GM19467 (cell line): ENCODE results near the gene PRKD1.
A peak's percentile ranks its signal among the peaks of the same experiment; 100 is the strongest.
"Not testable (repeated sequence)": the region's sequence is repeated elsewhere in the genome, so short reads cannot be mapped to it uniquely, and the experiment has no call there.

Experiments
- ATAC-seq: cut with Tn5 transposase; IDR thresholded peaks from one replicate; pipeline ENCODE4 v1.9.1; 2021; ENCODE audit warnings: mild to moderate bottlenecking, moderate library complexity; ENCODE audit not compliant: unreplicated experiment

The PRKD1 gene

DNA sequence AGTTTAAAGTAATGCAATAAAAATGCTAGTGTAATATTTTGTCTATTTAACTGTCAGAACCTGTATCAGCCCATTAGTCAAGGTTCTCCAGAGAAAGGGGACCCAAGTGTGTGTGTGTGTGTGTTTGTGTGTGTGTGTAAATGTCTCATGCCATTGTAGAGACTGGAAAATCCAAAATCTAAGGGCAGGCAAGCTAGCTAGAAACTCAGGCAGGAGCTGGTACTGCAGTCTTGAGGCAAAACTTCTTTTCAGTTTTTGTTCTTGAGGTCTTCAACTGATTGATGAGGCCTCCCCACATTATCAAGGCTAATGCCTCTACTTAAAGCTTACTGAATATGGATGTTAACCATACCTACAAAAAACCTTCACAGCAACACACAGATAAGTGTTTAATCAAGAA lies 126.7 kb downstream of the PRKD1 start:
- no peak for ATAC-seq

DNA sequence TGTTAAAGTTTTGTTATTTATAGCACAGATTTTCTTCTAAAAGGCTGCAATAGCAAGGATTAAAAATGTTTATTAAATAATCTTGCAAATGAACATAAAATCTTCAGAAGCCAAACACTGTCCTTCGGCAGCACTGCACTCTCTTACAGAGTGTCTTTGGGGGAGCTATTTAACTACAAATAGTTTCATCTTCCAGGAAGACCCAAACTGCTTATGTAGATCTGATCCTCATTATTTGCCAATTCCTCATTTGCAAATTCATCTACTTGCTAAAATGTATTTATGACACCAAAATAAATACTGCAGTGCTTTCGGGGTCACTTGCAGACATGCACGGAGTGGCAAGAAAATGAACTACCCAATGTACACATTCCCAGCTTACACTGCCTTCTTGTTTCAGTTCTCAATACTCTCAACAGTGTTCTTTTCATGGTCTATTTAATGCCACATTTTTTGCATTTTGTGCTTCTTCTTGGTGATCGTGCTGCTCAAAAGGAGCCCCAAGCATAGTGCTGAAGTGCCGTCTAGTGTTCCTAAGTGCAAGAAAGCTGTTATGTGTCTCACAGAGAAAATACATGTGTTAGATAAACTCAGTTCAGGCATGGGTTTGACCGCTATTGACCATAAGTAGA lies 128.1 kb downstream of the PRKD1 start:
- no peak for ATAC-seq

DNA sequence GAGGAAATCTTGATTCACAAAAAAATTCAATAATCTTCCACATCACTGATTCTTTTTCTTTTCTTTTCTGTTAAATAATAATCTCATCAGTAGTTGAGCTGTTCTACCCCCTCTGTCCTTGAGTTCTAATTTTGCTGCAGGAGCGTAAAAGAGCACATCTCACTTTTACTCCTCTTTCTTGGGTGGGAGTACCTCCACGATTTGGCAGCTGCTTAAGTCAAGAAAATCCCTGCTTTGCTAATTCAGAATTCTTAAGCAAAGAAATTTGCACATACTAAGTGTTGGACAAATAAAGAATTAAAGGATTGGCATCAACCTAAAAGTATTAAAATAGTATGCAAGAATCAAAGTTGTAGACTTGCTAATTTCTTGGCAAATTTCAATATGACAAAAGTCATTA lies 128.8 kb downstream of the PRKD1 start:
- no peak for ATAC-seq

DNA sequence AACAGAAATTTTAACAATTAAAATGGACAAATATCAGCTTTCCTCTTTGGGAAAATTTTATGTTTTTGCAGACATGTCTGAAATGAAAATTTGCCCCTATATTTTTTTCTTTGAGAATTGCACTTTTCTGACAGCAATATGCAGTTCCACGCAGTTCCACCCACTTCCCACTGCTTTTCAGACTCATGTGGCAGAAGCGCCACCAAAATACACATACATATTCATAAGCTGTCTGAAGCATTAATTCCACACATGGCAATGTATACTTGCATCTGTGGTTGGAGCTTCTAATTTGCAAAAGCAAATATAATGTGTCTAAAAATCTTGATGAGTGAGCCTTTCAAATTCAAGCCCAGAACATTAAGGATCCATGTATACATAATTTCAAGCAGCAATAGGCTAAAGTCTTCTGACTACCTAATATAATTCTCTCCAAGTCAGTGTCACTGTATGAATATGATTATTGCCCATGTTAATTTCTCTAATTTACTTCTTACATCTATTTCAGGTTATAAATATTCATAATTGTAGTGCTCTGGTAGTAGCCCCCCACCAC lies 129.5 kb downstream of the PRKD1 start:
- no peak for ATAC-seq

DNA sequence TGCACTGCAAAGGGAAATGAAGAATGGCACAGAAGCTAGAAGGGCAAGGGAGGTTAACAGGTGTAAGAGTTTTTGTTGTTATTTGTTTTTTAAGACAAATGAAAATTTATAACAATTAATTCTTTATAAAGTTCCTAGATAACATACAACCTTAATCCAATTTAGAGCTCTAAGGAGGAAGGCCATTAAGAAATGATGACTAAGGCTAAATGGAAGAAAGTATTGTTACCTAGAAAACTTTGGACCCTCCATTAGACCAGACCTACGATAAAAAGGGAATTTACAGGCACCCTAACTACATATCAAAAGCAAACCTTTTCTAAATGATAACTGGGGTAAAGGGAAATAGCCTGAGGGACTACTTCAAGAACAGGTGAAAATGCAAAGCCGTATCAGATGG lies 130.8 kb downstream of the PRKD1 start:
- ATAC-seq: no peak

DNA sequence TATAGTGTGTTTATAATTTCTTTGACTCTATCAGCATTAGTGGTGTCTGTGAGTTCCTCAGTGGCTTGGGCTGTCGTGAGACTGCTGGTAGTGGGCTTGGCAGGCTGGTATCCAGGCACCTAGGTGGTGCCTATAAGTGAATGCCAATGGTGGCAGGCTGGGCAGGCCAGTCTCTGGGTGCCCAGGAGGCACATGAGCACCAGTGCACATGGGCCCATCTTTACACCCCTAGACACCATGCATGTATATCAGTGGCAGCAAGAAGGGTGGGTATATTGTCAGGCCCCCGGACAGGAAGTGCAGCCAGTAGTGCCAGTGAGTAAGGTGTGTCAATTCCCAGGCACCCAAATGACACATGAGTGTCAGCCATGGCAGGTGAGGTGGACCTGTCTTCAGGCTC lies 138.2 kb downstream of the PRKD1 start:
- no peak for ATAC-seq

DNA sequence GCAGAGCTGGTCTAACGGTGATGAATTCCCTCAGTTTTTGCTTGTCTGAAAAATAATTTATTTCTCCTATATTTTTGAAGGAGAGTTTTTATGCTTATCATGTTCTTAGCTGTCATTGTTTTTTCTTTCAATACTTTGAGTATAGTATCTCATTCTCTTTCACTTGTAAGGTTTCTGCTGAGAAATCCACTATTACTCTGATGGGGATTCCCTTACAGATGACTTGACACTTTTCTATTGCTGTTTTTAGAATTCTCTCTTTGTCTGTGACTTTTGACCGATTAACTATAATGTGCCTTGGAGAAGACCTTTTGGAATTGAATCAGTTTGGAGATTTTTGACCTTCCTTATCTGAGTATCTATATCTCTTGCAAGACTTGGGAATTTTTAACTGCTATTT lies 139.6 kb downstream of the PRKD1 start:
- no peak for ATAC-seq

DNA sequence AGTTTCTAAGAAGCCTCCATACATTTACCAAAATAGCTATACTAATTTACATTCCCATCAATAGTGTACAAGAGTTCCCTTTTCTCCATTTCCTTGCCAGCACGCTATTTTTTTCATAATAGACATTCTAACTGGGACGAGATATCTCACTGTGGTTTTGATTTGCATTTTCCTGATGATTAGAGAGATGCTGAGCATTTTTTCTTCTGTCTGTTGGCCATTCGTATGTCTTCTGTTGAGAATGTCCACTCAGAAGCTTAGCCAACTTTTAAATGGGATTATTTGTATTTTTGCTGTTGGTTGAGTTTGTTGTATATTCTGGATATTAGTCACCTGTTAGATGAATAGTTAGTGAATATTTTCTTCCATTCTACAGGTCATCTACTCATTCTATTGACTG lies 144.1 kb downstream of the PRKD1 start:
- ATAC-seq: no peak

DNA sequence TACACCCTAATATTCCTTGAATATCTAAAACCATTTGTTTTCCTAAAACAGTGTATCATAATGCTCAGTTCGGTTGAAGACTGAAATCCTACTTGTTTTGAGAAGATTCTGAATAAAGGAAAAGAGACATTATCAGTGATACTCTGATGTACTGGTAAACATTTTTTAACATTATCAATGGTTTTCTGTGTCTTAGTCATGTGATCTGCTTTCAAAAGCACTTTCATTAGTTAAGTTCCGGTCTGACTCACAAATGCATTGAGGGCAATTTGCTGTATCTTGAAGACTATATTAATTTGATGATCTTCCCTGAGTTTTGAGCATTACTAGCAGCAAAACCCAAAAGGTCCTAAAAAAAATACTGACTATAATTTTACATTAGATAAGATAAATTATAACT lies 145.6 kb downstream of the PRKD1 start:
- no peak for ATAC-seq

DNA sequence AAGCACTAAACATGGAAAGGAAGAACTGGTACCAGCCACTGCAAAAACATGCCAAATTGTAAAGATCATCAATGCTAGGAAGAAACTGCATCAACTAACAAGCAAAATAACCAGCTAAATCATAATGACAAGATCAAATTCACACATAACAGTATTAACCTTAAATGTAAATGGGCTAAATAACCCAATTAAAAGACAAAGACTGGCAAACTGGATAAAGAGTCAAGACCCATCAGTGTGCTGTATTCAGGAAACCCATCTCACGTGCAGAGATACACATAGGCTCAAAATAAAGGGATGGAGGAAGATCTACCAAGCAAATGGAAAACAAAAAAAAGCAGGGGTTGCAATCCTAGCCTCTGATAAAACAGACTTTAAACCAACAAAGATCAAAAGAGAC lies 150.5 kb downstream of the PRKD1 start:
- ATAC-seq: not testable (repeated sequence)

DNA sequence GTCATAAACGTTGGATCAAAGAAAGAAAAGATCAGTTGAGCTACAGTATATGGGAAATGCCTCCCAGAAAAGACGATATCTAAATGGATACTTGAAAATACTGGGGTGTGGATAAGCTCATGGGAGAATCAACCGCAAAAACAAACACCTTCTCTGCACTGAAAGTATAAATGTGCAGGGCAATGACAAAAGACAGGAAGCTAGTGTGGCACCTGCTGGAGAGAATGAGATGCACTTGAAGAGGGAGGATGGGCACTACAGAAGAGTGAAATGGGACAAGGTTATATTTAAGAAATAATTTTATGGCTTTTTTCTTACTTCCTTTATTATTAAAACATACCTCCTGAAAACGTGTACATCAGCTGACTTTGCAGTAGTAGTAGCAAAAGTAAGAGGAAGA lies 153.7 kb downstream of the PRKD1 start:
- ATAC-seq: no peak

DNA sequence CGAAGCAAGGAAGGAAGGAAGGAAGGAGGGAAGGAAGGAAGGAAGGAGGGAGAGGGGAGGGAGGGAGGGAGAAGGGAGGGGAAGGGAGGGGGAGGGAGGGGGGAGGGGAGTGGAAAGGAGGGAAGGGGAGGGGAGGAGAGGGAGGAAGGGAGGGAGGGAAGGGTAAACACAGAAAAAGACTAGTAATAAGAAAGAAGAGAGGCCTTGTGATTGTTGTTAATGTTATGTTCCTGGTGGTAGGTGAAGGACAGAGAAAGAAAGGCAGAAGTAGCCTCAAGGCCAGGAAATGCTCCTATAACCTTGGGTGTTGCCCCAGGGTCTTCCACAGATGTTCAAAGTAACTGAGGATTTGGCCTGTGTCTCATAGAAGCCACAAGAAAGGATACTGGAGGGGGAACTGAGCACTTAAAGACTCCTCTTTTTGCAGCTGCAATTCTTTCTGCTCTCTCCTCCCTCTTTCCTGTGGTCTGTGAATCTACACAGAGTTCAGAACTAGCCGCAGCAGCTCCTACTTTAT lies 164.2 kb downstream of the PRKD1 start:
- ATAC-seq: no peak

DNA sequence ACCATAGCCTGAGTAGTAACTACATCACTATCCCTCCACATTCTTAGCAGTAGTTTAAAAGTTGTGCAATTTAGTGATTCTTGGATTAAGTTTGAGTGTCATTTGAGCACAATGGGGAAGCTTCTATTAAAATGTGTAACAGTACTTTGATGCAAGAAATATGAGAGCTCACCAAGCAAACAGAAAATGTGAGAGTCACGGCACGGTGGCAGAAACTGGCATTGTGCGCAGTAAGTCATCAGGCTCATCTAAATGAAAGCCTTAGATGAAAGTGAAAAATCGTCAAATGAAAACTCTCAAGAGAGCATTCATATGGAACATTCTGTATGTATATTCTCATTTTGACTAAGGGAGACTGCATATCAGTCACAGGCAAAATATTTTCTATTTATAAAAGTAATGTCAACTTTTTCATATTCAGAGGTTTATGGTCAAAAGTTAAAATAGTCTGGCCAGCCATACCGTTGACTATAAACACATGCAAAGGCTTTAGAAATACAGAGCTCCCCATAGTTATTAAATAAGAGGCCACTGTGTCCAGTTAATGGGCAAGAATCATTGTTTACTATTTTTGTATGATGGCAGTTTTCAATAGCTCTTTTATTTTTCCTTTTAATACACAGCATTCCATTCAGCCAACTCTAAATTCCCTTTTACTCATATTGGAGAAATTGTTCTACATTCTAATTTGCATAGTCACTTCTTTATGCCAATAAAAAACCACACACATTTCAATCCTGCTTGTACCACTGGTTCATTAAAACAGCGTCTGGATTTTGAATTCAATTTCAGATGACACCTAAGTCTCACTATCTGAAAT lies 167.9 kb downstream of the PRKD1 start:
- ATAC-seq: peak; percentile 68

DNA sequence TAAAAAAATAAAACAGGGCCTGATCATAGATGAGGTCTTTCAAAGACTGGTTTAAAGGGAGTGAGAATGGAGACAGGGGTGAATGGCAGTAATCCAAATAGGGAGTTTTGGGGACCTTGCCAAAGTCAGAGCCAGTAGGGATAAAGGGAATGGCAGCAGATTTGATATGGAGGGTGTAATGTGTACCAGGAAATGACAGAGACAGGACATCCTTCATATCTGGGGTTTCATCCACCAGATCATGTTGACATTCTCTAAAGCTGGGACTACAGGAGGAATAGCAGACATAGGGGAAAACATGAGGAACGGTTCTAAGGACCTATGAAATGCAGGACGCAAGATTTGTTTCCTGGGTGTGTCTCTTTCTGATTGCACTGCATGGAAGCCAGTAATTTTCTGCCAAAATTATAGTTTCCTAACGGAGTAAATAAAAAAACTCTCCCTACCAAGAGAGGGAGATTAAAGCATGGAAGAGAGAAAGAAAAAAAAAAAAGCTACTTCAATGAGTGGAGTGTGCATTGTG lies 169.9 kb downstream of the PRKD1 start:
- ATAC-seq: no peak

DNA sequence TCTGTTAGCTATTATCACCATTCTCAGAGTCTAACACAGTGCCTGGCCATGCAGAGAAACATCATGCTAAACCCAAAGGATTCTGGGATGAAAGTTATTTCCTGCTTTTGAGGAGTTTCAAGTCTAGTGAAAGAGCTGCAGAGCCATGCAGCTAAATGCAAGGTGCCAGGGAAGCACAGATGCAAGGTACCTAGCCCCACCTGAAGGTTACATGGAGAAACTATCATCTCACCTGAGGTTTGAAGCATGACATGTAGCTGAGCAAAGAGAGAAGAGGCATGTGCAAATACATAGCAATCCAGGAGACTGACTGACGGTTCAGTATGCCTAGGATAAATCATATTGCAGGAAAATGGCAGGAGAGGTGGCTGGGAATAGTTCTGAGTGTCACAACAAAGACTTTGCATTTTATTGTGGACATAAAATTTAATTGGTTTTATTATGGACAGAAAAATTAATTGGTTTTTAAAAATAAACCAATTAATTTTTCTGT lies 170.4 kb downstream of the PRKD1 start:
- ATAC-seq: no peak

DNA sequence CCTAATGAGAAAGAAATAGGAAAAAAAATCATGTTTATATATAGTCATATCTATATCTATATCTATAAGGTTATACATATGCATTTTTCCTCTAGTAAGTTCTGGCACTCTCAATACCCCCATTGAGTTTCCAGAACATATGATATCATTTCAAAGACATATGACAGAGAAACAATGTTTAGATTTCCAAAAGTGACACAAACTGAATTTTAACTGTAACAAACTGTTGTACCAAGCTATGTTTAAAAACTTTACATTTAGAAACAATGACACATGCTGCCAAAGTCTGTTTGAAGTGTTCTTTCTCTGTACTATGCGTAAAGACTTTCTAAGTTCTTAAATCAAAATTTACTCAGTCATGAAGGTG lies 171.6 kb downstream of the PRKD1 start:
- no peak for ATAC-seq

DNA sequence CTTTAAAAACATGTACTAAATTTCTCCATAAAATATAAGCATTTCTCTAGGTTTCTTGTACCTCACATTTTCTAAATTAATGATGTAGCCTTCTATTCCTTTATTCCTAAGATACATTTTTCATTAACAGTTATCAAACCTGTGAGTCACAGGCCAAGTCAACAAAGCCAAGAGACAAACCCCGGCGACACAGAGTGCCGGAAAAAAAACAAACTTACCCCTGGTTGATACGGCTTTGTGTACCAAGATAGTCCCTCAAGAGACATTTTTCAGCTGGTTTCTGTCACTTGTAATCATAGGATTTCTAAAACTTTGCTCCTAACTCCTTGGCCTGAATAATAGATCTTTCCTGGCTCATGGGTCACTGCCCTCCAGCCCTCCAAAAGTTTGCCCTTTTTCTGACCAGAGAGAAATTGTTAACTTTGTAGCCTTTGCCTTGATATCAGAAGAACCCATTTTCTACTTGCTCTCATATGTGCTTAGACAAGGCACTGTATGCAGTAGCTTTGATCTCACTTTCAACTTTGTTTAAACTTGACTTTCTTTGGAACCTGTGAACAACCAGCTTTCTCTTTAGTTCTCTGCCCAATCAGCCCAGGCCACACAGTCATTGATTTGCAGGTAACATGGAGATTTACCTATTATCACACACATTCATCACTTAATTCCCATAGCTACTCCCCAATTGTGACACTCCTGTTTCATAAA lies 172.2 kb downstream of the PRKD1 start:
- ATAC-seq: no peak

DNA sequence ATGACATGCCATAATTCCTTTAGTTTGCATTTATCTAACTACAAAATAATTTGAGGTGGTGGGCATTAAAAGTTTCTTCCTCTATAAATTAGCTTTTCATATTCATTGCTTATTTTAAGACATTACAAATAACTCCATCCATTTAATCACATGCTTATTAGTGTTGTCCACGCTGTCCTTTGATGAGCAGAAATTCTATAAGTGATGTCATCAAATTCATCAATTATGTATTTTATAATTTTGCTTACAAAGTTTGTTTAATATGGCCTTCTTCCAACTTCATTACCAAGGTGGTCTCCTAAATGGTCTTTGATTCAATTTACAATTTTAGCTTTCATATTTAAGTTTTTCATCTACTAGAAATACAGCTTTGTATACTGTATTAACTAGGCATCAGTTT lies 173.5 kb downstream of the PRKD1 start:
- no peak for ATAC-seq

DNA sequence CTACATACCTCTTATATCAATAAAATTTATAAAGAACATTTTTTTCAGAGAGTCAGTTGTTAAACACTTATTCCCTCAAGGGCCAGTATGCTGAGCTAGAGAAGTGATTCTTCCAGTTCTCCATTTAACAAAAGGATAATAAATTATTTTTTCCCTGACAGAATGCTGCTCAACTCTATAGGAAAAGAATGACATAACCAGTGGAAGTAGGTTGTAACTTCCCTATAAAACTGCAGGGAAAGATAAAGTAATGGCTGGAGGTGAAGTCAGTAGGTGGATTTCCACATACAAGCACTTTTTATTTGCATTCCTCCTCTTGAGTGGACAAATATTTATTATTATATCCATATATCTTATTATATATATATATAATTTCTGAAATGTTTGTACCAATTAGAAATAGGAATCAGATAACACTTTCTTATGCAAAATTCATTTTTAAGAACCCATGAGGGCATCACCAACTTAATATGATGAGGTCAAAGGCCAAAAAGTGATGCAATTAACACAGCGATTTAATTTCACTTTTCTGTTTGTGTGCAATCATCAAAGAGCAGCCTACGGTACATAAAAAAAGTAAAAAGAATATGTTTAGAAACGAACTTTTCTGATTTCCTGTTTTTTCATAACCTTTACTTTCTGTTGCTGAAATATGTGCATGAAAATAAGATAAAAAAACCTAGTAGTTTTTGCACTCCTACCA lies 175.3 kb downstream of the PRKD1 start:
- no peak for ATAC-seq

DNA sequence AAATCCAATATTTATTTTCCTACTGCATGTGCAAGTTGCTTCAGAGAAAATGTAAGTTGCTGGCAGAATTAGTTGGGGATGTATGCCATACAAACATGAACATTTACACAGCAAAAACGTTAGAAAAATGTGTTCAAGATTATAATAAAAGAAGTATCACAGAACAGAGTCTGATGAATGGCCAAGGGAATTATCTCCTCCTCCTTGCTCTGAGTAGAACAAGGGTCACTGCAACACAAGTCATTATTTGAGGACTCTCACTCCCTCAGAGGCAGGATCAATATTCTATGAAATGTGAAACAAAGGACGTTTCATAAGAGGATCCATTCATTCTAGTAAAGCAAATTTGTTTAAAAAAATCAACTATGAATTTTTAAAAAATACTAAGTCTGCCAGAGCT lies 177.8 kb downstream of the PRKD1 start:
- no peak for ATAC-seq

DNA sequence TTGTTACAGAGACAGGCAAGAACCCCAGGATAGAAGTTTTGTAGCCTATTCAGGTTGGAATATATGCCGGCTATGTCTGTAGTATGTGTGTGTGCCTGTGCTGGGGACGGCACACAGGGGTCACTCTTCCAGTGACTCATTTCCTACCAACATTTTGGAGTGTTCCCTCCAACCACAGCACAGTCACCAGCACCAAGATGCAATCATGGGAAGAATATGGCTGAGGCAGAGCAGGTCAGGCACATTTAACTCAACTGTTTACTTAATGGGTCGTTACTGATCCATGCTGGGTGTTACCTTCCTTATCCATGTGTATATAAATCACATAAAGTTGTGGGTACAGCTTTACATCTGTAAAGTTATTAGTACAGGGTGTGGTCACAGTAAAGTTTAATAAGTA lies 178.3 kb downstream of the PRKD1 start:
- ATAC-seq: no peak
